Measurements from ENCODE around the gene ANGPT4. TPM values are rescaled to one million over a fixed set of nuclear protein-coding genes. Genes with fewer than 3 reads are reported as not detected.

ANGPT4 gene
- total RNA-seq, 4 donors from 2014 or later: 0.27 TPM; not detected in 3

DNA sequence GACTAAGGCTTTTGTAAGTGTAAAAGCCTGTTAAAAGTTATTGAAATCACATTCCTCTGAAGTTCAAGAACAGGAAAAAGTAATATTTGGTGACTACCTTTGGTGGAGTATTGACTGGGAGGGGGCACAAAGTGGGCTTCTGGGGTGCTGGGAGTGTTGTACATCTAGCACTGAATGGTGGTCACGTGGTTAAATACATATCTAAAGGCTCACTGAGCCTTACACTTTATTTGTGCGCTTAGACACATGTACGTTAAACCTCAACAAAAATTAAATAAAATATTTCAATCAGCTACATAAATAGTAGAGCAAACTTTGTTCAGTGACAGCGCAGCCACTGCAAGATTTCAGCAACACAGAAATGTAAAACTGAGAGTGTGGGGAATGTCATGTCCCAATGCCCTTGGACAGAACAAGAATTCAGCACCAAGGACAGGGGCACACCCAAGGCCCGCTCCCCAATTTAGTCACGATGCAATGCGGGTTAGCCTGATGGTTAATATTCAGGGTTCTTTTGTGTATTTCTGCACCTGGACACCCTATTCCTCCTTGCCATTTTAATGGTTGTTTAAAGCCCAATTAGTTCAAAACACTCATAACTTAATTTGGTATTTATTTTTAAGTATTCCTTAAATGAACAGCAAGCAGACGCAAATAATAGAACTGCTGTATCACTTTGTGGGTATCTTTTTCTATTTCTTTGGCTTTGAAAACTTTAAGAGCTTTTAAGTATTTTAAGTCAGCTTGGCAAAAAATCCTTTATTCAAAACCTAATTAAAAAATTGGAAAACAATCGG is 37.4 kb downstream of the ANGPT4 start:
- DNase-seq: no peak

DNA sequence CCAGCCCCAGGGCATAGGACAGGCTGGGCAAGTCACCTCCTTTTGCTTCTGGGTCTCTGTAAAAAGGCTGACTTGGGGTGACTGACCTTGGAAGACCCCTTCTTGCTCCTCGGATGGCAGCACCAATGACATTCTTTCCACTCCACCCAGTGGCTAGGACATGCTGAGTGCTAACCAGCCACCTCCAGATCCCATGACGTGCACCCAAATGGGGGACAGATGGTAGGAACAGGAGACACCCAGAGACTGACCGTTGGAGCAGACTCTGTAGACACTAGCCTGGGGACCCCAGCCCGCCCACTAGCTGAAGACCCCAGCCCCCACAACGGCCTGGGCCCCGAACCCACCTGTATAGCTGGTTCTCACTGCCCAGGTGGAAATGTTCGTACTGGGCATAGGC is 38.3 kb downstream of the ANGPT4 start:
- Histone ChIP-seq H3K36me3 (no peaks in the 10 kb centered on the region), H3K27me3 (no peaks in the 10 kb centered on the region), H3K4me3 (no peak overlapping the region), H3K9me3 (no peaks in the 10 kb centered on the region), H3K27ac (no peak overlapping the region), H3K4me1 (no peaks in the 10 kb centered on the region)
- no peak for DNase-seq
- no peak for TF ChIP-seq POLR2A (IDR thresholded peaks at IDR 0.05)
- TF ChIP-seq, protein P1, sequence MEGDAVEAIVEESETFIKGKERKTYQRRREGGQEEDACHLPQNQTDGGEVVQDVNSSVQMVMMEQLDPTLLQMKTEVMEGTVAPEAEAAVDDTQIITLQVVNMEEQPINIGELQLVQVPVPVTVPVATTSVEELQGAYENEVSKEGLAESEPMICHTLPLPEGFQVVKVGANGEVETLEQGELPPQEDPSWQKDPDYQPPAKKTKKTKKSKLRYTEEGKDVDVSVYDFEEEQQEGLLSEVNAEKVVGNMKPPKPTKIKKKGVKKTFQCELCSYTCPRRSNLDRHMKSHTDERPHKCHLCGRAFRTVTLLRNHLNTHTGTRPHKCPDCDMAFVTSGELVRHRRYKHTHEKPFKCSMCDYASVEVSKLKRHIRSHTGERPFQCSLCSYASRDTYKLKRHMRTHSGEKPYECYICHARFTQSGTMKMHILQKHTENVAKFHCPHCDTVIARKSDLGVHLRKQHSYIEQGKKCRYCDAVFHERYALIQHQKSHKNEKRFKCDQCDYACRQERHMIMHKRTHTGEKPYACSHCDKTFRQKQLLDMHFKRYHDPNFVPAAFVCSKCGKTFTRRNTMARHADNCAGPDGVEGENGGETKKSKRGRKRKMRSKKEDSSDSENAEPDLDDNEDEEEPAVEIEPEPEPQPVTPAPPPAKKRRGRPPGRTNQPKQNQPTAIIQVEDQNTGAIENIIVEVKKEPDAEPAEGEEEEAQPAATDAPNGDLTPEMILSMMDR (IDR thresholded peaks at IDR 0.05): no peak

More for the DNA sequence above, 37.4 kb downstream of the ANGPT4 start:
- H3K36me3 ChIP-seq: no peaks in the 10 kb centered on the region
- no peak overlapping the region for H3K4me3 ChIP-seq
- H3K9me3 ChIP-seq: no peaks in the 10 kb centered on the region
- no peak overlapping the region for H3K27ac ChIP-seq
- no peaks in the 10 kb centered on the region for H3K27me3 ChIP-seq
- TF ChIP-seq POLR2A (IDR thresholded peaks at IDR 0.05): no peak
- TF ChIP-seq, protein P1 (IDR thresholded peaks at IDR 0.05): no peak
- no peaks in the 10 kb centered on the region for H3K4me1 ChIP-seq

DNA sequence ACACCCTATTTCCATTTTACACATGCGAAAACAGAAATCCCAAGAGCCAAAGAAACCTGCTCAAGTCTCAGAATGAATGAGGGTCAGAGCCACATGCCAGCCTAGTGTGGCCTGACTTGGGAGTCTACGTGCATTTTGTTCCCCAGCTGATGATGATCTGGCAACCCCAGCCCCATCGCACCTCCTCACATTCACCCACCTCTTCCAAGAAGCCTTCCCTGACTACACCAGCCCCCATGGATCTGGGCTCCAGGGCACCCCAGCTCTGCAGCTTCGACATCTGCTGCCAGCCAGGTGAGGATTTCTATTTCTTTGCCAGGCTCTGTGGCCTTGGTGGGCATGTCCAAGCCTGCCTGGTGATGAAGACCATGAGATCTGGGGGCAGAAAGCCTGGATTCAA is 41.0 kb downstream of the ANGPT4 start:
- H3K27ac ChIP-seq: no peak overlapping the region
- no peak for DNase-seq
- no peaks in the 10 kb centered on the region for H3K27me3 ChIP-seq
- H3K4me3 ChIP-seq: no peak overlapping the region
- H3K9me3 ChIP-seq: no peaks in the 10 kb centered on the region
- H3K36me3 ChIP-seq: no peaks in the 10 kb centered on the region
- TF ChIP-seq, protein P1 (IDR thresholded peaks at IDR 0.05): no peak
- no peak for TF ChIP-seq POLR2A (IDR thresholded peaks at IDR 0.05)
- no peaks in the 10 kb centered on the region for H3K4me1 ChIP-seq

DNA sequence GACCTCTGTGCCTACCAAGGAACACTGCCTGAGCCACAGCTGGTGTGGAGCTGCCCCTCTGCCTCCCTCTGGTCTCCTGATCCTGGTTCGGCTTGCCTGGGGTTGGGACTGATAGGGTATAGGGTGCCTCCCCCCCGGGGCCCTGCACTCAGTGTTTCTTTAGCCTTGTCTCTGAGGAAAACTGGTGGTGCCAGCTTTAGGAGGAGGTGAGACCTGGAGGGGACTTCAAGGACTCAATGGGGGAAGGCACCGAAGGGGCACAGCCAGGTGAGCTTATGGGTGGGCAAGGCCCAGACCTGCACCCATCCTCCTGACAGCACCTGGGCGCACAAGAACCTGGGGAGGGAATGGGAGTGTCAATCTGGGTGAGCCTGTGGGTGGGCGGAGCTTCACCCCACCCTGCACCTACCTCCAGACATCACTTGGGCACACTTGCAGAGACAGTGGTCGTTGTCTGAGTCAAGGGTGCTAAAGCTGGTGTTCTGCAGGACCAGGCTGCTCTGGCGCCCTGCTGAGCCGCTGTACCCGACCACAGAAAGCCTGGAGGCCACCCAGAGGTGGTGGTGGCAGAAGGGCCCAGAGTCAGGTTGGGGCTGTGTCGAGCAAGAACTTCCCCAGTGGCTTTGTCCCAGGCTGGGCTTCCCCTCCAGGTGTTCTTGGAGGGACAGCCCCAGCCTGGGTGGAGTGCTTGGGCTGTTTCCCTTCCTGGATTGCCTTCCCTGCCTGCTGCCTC is 42.1 kb downstream of the ANGPT4 start:
- no peaks in the 10 kb centered on the region for H3K27me3 ChIP-seq
- no peaks in the 10 kb centered on the region for H3K9me3 ChIP-seq
- TF ChIP-seq, protein P1 (IDR thresholded peaks at IDR 0.05): no peak
- TF ChIP-seq POLR2A (IDR thresholded peaks at IDR 0.05): no peak
- H3K27ac ChIP-seq: no peak overlapping the region
- no peaks in the 10 kb centered on the region for H3K4me1 ChIP-seq
- H3K4me3 ChIP-seq: no peak overlapping the region
- no peaks in the 10 kb centered on the region for H3K36me3 ChIP-seq
- no peak for DNase-seq

DNA sequence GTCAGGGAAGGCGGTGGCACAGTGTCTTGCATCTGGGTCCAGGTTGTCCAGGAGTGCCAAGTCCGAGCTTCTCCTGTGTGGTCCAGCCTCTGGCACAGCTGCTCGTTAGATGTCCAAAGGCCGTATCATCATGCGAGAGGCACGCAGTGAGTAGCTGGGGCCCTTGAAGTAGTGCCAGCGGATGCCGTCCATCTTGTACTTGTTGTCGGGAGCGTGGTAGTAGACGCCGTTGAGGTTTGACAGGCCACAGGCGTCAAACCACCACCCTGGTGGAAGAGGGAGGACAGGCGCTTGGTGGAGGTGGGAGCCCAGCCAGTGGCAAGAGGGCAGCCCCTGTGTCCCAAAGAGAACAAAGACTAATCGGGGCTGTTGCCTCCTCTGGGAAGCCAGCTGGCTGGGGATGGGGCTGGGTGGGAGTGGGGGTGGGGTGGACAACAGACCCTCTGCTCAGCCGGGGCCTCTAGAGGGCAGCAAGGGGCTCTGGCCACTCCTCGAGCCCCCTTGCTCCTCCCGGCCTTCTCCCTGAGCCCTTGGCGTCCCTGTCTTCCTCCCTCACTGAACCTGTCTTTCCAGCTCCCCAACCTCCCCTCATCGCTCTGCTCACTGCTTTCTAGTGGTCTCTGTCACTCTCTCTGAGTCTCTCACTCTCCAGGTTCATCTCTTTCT is 43.1 kb downstream of the ANGPT4 start:
- DNase-seq: no peak
- no peaks in the 10 kb centered on the region for H3K4me1 ChIP-seq
- H3K4me3 ChIP-seq: no peak overlapping the region
- TF ChIP-seq, protein P1 (IDR thresholded peaks at IDR 0.05): no peak
- no peak for TF ChIP-seq POLR2A (IDR thresholded peaks at IDR 0.05)
- no peaks in the 10 kb centered on the region for H3K9me3 ChIP-seq
- no peaks in the 10 kb centered on the region for H3K36me3 ChIP-seq
- no peak overlapping the region for H3K27ac ChIP-seq
- no peaks in the 10 kb centered on the region for H3K27me3 ChIP-seq
